ENCODE measurements around the gene ITGAL.

ITGAL gene

GRCh38 chr16:30472328-30472942 is at the start of gene ITGAL:
TSS of gene ITGAL (plus strand) at chr16:30472742. CDS start at chr16:30472838, 96 bp downstream.
- TF ChIP-seq, protein P1, sequence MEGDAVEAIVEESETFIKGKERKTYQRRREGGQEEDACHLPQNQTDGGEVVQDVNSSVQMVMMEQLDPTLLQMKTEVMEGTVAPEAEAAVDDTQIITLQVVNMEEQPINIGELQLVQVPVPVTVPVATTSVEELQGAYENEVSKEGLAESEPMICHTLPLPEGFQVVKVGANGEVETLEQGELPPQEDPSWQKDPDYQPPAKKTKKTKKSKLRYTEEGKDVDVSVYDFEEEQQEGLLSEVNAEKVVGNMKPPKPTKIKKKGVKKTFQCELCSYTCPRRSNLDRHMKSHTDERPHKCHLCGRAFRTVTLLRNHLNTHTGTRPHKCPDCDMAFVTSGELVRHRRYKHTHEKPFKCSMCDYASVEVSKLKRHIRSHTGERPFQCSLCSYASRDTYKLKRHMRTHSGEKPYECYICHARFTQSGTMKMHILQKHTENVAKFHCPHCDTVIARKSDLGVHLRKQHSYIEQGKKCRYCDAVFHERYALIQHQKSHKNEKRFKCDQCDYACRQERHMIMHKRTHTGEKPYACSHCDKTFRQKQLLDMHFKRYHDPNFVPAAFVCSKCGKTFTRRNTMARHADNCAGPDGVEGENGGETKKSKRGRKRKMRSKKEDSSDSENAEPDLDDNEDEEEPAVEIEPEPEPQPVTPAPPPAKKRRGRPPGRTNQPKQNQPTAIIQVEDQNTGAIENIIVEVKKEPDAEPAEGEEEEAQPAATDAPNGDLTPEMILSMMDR (IDR thresholded peaks at IDR 0.05; ENCODE audit: low read depth, low read length, missing control alignments) = no peak
- DNase-seq (ENCODE audit: extremely low read depth, low read depth) = no peak
- no peak within 1 kb of the TSS for H3K4me3 ChIP-seq (replicated peaks; ENCODE audit: low read depth, low read length)

DNA sequence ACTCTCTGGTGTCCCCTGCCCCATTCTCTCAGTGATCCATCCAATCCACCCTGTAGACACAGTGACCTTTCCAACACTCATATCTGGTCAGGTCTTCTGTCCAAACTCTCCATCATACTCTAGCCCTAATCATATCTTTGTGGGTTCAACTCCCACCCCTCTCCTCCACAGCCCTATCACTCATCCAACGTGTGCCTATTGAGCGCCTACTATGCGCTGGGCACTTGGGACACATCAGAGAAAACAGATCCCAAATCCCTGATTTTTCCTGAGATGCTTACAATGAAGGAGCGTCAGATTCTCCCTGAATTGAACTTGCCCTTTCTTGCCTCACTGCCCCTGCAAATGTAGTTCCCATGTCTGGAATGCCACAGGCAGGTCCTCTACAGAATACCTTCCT is 44.5 kb upstream of the ITGAL start:
- H3K4me3 ChIP-seq (replicated peaks; ENCODE audit: low read depth, low read length) = peak overlapping the region; percentile 77
- no peak for DNase-seq (ENCODE audit: extremely low read depth, low read depth)
- TF ChIP-seq, protein P1 (IDR thresholded peaks at IDR 0.05; ENCODE audit: low read depth, low read length, missing control alignments) = no peak

GRCh38 chr16:30429418-30429677 is 43.2 kb upstream of the ITGAL start:
- TF ChIP-seq, protein P1 (IDR thresholded peaks at IDR 0.05; ENCODE audit: low read depth, low read length, missing control alignments) = no peak
- H3K4me3 ChIP-seq (replicated peaks; ENCODE audit: low read depth, low read length) = peak overlapping the region; percentile 77
- DNase-seq (ENCODE audit: extremely low read depth, low read depth) = no peak

DNA sequence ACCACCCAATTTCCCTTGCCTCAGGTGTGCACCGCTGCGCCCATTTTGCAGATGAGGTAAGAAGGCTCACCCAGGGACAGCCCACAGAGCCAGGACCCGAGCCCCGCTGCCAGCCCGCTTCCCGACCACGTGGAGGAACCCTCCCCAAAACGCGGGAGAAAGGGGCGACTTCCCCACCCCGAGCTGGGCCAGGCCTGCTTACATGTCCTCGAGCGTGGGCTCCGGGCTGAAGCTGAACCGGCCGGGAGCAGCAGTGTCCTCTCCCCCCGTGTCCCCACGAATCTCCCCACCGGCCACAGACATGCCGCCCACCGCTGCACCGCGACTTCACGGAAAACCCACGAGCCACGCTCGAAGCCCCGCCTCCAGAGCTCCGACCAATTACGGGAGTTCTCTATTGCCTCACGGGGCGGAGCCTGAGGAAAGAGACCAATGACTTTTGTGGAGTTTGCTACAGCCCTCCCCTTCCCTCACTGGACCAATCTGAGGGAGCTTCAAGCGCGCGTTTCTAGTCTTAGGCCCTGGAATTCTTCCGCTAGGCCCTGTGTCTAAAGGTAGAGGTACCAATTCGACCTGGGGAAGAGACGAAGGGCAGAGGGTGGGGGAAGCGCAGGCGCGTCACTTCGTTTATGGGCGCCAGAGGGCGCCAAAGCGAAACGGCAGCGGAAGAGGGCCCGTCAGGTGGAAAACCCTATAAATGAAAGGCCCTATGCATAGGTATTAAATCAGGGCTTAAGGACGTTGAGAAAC is 42.7 kb upstream of the ITGAL start, which contains the start of gene DCTPP1:
TSS of gene DCTPP1 (minus strand) at position 353 of the 750 bp plus-strand sequence. CDS start at position 303, 50 bp downstream.
- TF ChIP-seq, protein P1 (IDR thresholded peaks at IDR 0.05; ENCODE audit: low read depth, low read length, missing control alignments) = peak; percentile 82
- peak; percentile 98 for DNase-seq (ENCODE audit: extremely low read depth, low read depth)
- H3K4me3 ChIP-seq (replicated peaks; ENCODE audit: low read depth, low read length) = peak within 1 kb of the TSS; percentile 77

DNA sequence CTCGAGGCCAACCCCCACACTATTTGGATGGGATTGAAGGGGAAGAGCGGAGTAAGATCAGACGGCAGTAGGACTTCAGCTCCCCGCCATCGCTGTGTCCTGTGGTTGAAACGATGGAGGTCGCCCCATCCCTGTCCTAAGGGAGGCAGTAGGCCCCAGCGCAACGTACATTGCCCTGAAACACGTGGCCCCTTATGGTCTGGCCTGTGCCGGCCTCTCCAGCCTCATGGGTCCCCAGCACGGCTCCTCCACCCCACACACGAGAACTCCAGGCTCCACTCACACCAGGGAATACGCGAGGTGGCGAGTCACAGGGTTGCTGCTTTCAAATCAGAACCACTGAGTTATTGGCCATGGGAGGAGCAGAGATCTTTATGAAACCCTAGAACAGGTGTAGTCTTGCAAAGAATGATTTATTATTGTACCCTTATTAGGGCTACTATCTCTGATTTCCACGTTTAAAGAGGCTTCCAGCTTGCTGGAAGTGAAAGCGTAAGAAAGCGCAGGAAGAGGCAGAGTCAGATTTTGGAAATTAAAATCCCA is 42.0 kb upstream of the ITGAL start:
- TF ChIP-seq, protein P1 (IDR thresholded peaks at IDR 0.05; ENCODE audit: low read depth, low read length, missing control alignments) = no peak
- no peak for DNase-seq (ENCODE audit: extremely low read depth, low read depth)
- peak overlapping the region; percentile 77; the same call in 1 of the 2 replicates for H3K4me3 ChIP-seq (replicated peaks; ENCODE audit: low read depth, low read length)

DNA sequence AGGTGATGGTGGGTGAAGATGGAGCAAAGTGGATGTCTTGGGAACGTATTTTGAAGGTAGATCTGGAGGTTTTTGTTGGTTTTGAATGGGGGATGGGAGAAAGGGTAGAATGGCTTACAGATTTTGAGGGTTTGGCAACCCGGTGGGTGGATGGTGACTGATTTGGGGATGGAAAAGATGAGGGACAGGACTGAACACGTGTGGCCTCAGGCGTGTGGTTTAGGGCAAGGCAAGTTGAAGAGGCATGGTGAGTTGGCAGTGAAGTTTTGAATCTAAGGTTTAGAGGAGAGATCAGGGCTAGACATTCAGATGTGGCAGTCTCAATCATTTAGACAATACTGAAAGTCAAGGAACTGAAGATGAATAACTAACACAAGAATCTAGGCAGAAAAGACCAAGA is 37.7 kb upstream of the ITGAL start:
- TF ChIP-seq, protein P1 (IDR thresholded peaks at IDR 0.05; ENCODE audit: low read depth, low read length, missing control alignments) = no peak
- DNase-seq (ENCODE audit: extremely low read depth, low read depth) = no peak
- H3K4me3 ChIP-seq (replicated peaks; ENCODE audit: low read depth, low read length) = no peak overlapping the region
